Caco-2 (cell line): ENCODE results near the gene NAT8L. TPM values are rescaled to one million over a fixed set of nuclear protein-coding genes. Genes with fewer than 3 reads are reported as not detected.

Experiments
- BruUV-seq: library from RNA; stranded (reverse); fragments of 400-500 nt; replicated peaks from 2 replicates; lab custom pipeline; 2021; lab: Mats Ljungman, UMichigan
- CTCF ChIA-PET: fragments of 300-600 bp; sonication (Branson Sonifier 250); formaldehyde crosslinking; loops from one replicate; lab custom pipeline; 2022; ENCODE audit warnings: antibody characterized with exemption; lab: Charles Lee
- POLR2A ChIA-PET: fragments of 300-600 bp; sonication (Branson Sonifier 250); formaldehyde crosslinking; loops from one replicate; lab custom pipeline; 2022; ENCODE audit warnings: antibody characterized with exemption; lab: Charles Lee
- DNase-seq, 2 experiments: peaks; one replicate each; pipeline versions ENCODE4 v3.0.0 to v3.0.0-alpha.2; 2020 to 2022
- H3K27me3 ChIP-seq: replicated peaks from 2 replicates; pipeline ENCODE4 v1.6.0; 2011; ENCODE audit warnings: low read length; ENCODE audit not compliant: control insufficient read depth, insufficient read depth
- H3K36me3 ChIP-seq: 2 replicates; pipeline ENCODE4 v1.5.1; 2011; ENCODE audit warnings: low read length; ENCODE audit not compliant: control insufficient read depth, insufficient read depth
- H3K4me1 ChIP-seq: fragments of 250-450 bp; sonication (Bioruptor Pico); 2 replicates; pipeline ENCODE4 v1.5.1; 2020; ENCODE audit warnings: mild to moderate bottlenecking
- H3K4me3 ChIP-seq: 2 replicates; pipeline ENCODE4 v1.5.1; 2011; ENCODE audit warnings: low read depth, mild to moderate bottlenecking, control low read depth, low read length
- H3K9me3 ChIP-seq: fragments of 250-450 bp; sonication (Bioruptor Pico); 2 replicates; pipeline ENCODE4 v1.5.1; 2020; ENCODE audit warnings: mild to moderate bottlenecking, moderate library complexity
- H3K27ac Mint-ChIP-seq: one replicate; pipeline ENCODE4 v1.8.0; 2022; ENCODE audit warnings: mixed read lengths; ENCODE audit not compliant: unreplicated experiment
- H3K27me3 Mint-ChIP-seq: one replicate; pipeline ENCODE4 v1.8.0; 2022; ENCODE audit warnings: mixed read lengths; ENCODE audit not compliant: insufficient read depth, unreplicated experiment
- H3K36me3 Mint-ChIP-seq: one replicate; pipeline ENCODE4 v1.8.0; 2022; ENCODE audit warnings: mild to moderate bottlenecking, mixed read lengths; ENCODE audit not compliant: insufficient read depth, unreplicated experiment
- H3K4me1 Mint-ChIP-seq: one replicate; pipeline ENCODE4 v1.8.0; 2022; ENCODE audit warnings: low read depth, mixed read lengths; ENCODE audit not compliant: unreplicated experiment
- H3K4me3 Mint-ChIP-seq: one replicate; pipeline ENCODE4 v1.8.0; 2022; ENCODE audit warnings: mild to moderate bottlenecking, moderate library complexity, mixed read lengths; ENCODE audit not compliant: unreplicated experiment
- H3K9me3 Mint-ChIP-seq: one replicate; pipeline ENCODE4 v1.8.0; 2022; ENCODE audit warnings: mixed read lengths; ENCODE audit not compliant: unreplicated experiment
- intact Hi-C: fragments of 100-400 bp; cut with micrococcal nuclease; formaldehyde crosslinking; loops from one replicate; pipeline ENCODE4 v1.10.0; 2022; ENCODE audit not compliant: unreplicated experiment
- total RNA-seq: library from RNA; stranded (reverse); gene quantifications from 2 replicates; pipeline ENCODE4 v1.2.3, GENCODE V29; 2022
- TF ChIP-seq, protein P1 (sequence below), 2 experiments: fragments of 200-600 bp in 1 of 2; IDR thresholded peaks; 1 replicate in 1 of 2; 2 replicates in 1 of 2; pipeline versions ENCODE4 v1.5.1 to v1.8.0; 2011 to 2022; ENCODE audit warnings: antibody characterized with exemption in 1 of 2, control low read depth in 1 of 2, inconsistent platforms in 1 of 2, low read depth in 1 of 2, low read length in 1 of 2, mild to moderate bottlenecking in 1 of 2, moderate library complexity in 1 of 2; ENCODE audit not compliant: insufficient read depth in 1 of 2, severe bottlenecking in 1 of 2, unreplicated experiment in 1 of 2

NAT8L gene
- total RNA-seq, 1 experiment from 2014 or later: 6.2 TPM

DNA sequence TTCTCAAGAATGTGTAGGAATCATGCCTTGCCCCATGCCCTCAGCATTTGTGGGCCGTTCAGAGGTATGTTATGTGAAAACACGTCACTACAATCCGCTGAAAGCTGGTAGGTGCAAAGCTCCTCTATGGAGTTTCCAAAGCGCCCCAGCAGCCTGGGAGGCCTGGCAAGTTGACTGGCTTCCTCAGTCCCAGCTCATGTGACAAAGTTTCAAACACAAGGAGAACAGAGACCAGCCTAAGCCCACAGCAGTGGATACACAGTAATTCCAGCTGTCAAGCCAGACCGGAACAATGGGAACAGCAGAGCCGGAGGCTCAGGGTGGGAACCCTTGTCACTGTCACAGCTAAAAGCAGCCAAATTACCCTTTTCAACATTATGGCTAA, 33.5 kb downstream of the NAT8L start:
- H3K4me3 Mint-ChIP-seq: no peak overlapping the region
- POLR2A ChIA-PET: no interaction called here
- no peak for DNase-seq
- H3K9me3 Mint-ChIP-seq: peaks cover 8% of the 10 kb centered on the region
- BruUV-seq: no TSS peak
- Histone ChIP-seq H3K9me3 (no peaks in the 10 kb centered on the region), H3K4me1 (no peaks in the 10 kb centered on the region), H3K4me3 (no peak overlapping the region), H3K27me3 (no peaks in the 10 kb centered on the region), H3K36me3 (no peaks in the 10 kb centered on the region)
- no peaks in the 10 kb centered on the region for H3K4me1 Mint-ChIP-seq
- CTCF ChIA-PET: no interaction called here
- no peaks in the 10 kb centered on the region for H3K27me3 Mint-ChIP-seq
- no peak overlapping the region for H3K27ac Mint-ChIP-seq
- TF ChIP-seq, protein P1, sequence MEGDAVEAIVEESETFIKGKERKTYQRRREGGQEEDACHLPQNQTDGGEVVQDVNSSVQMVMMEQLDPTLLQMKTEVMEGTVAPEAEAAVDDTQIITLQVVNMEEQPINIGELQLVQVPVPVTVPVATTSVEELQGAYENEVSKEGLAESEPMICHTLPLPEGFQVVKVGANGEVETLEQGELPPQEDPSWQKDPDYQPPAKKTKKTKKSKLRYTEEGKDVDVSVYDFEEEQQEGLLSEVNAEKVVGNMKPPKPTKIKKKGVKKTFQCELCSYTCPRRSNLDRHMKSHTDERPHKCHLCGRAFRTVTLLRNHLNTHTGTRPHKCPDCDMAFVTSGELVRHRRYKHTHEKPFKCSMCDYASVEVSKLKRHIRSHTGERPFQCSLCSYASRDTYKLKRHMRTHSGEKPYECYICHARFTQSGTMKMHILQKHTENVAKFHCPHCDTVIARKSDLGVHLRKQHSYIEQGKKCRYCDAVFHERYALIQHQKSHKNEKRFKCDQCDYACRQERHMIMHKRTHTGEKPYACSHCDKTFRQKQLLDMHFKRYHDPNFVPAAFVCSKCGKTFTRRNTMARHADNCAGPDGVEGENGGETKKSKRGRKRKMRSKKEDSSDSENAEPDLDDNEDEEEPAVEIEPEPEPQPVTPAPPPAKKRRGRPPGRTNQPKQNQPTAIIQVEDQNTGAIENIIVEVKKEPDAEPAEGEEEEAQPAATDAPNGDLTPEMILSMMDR (IDR thresholded peaks at IDR 0.05; ENCODE audit: insufficient read depth in 1 of 2, low read depth in 1 of 2, low read length in 1 of 2, severe bottlenecking in 1 of 2, unreplicated experiment in 1 of 2): no peak
- intact Hi-C loops: loop anchor here (10.0 kb wide), 1 partner anchor 92 kb away; no protein-coding TSS in a partner anchor
- H3K36me3 Mint-ChIP-seq: no peaks in the 10 kb centered on the region

DNA sequence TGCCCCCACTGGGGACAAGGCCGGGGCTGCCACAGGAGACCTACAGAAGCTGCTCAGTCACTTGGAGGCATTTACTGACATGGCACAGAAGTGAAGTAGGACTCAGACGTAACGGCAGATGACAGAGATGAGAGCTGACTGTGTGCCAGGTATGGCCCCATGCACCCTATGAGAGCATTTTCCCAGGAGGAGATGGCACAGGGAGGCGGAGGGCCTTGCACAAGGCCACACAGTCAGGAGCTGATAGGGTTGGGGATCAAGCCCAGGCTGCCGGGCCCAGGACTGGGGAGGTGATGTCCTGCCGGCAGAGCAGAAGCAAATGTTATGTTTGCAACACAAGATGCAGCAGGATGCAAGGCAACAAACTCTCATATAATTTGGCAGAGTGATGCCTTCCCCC, 34.1 kb downstream of the NAT8L start:
- TF ChIP-seq, protein P1 (IDR thresholded peaks at IDR 0.05; ENCODE audit: insufficient read depth in 1 of 2, low read depth in 1 of 2, low read length in 1 of 2, severe bottlenecking in 1 of 2, unreplicated experiment in 1 of 2): no peak
- Mint-ChIP-seq H3K36me3 (no peaks in the 10 kb centered on the region), H3K4me3 (no peak overlapping the region), H3K27ac (no peak overlapping the region), H3K4me1 (no peaks in the 10 kb centered on the region), H3K9me3 (peaks cover 8% of the 10 kb centered on the region), H3K27me3 (no peaks in the 10 kb centered on the region)
- CTCF ChIA-PET: no interaction called here
- no peaks in the 10 kb centered on the region for H3K27me3 ChIP-seq
- H3K9me3 ChIP-seq: no peaks in the 10 kb centered on the region
- DNase-seq: no peak
- POLR2A ChIA-PET: no interaction called here
- intact Hi-C loops: loop anchor here (10.0 kb wide), 1 partner anchor 92 kb away; no protein-coding TSS in a partner anchor
- H3K36me3 ChIP-seq: no peaks in the 10 kb centered on the region
- H3K4me1 ChIP-seq: no peaks in the 10 kb centered on the region
- no peak overlapping the region for H3K4me3 ChIP-seq
- BruUV-seq: no TSS peak

GRCh38 chr4:2094545-2094944, 35.4 kb downstream of the NAT8L start:
- Mint-ChIP-seq H3K27me3 (no peaks in the 10 kb centered on the region), H3K9me3 (peaks cover 8% of the 10 kb centered on the region), H3K27ac (no peak overlapping the region), H3K4me3 (no peak overlapping the region), H3K4me1 (no peaks in the 10 kb centered on the region), H3K36me3 (no peaks in the 10 kb centered on the region)
- BruUV-seq: no TSS peak
- TF ChIP-seq, protein P1 (IDR thresholded peaks at IDR 0.05; ENCODE audit: insufficient read depth in 1 of 2, low read depth in 1 of 2, low read length in 1 of 2, severe bottlenecking in 1 of 2, unreplicated experiment in 1 of 2): no peak
- ChIA-PET CTCF (no interaction called here), POLR2A (no interaction called here)
- intact Hi-C loops: loop anchor here (10.0 kb wide), 1 partner anchor 90 kb away; no protein-coding TSS in a partner anchor
- Histone ChIP-seq H3K9me3 (no peaks in the 10 kb centered on the region), H3K36me3 (no peaks in the 10 kb centered on the region), H3K27me3 (no peaks in the 10 kb centered on the region), H3K4me1 (no peaks in the 10 kb centered on the region), H3K4me3 (no peak overlapping the region)
- DNase-seq: no peak
